HepG2 (cell line): ENCODE results near the gene BMERB1. TPM values are rescaled to one million over a fixed set of nuclear protein-coding genes. Genes with fewer than 3 reads are reported as not detected.

Source experiments
- ATAC-seq: fragments of 200-7000 bp; cut with Tn5 transposase; 3 replicates; pipeline ENCODE4 v1.9.1; 2020; ENCODE audit warnings: mild to moderate bottlenecking, moderate library complexity
- BruUV-seq: library from RNA; stranded (reverse); fragments of 400-500 nt; replicated peaks from 2 replicates; lab custom pipeline; 2021; lab: Mats Ljungman, UMichigan
- CTCF ChIA-PET: fragments of 300-600 bp; formaldehyde crosslinking; extraction: SDS; loops from one replicate; lab custom pipeline; 2021; ENCODE audit warnings: low total read pairs, inconsistent platforms, low intra/inter-chr PET ratio; lab: Yijun Ruan, JAX
- POLR2A ChIA-PET: fragments of 350-600 bp; sonication (Branson Sonifier 250); formaldehyde crosslinking; loops from one replicate; lab custom pipeline; 2020; ENCODE audit warnings: antibody characterized with exemption, inconsistent platforms; lab: Yijun Ruan, JAX
- DNase-seq: peaks from one replicate; pipeline ENCODE4 v3.0.0-alpha.2; 2015; ENCODE audit warnings: low spot score
- FAIRE-seq: peaks from 3 replicates; lab custom pipeline; 2011; peaks lifted over from hg19 to GRCh38; lab: Jason Lieb, UNC
- H2AFZ ChIP-seq: one replicate; pipeline ENCODE4 v1.6.1; 2011; ENCODE audit warnings: low read length, inconsistent platforms
- H3K27ac ChIP-seq: fragments of 300-600 bp; 3 replicates; pipeline ENCODE4 v1.8.0; 2011; ENCODE audit warnings: mixed run types, mild to moderate bottlenecking, mixed read lengths, low read length, inconsistent platforms; ENCODE audit not compliant: insufficient read depth; ENCODE audit errors: extremely low read length
- H3K27me3 ChIP-seq, 2 experiments: fragments of 200-600 bp in 1 of 2; 2 replicates in 1 of 2; 3 replicates in 1 of 2; pipeline versions ENCODE4 v1.6.0 to v1.8.0; 2011; ENCODE audit warnings: low read length in 2 of 2, mild to moderate bottlenecking in 2 of 2, moderate library complexity in 2 of 2, inconsistent platforms in 1 of 2; ENCODE audit not compliant: insufficient read depth in 2 of 2, control insufficient read depth in 1 of 2
- H3K36me3 ChIP-seq, 2 experiments: fragments of 200-600 bp in 1 of 2; replicated peaks in 1 of 2; 2 replicates in 1 of 2; 3 replicates in 1 of 2; pipeline versions ENCODE4 v1.5.1 to v1.8.0; 2011; ENCODE audit warnings: low read length in 2 of 2, inconsistent platforms in 1 of 2; ENCODE audit not compliant: insufficient read depth in 2 of 2, control insufficient read depth in 1 of 2
- H3K4me1 ChIP-seq: 2 replicates; pipeline ENCODE4 v1.5.1; 2012; ENCODE audit warnings: low read length, inconsistent platforms; ENCODE audit not compliant: insufficient read depth
- H3K4me2 ChIP-seq: 2 replicates; pipeline ENCODE4 v1.6.0; 2011; ENCODE audit warnings: low read depth, low read length, inconsistent platforms
- H3K4me3 ChIP-seq, 3 experiments: fragments of 200-600 bp in 1 of 3; sonication (generic), shearing (Covaris generic) in 1 of 3; replicated peaks in 1 of 3; 2 replicates each; pipeline ENCODE4 v1.5.1; 2011 to 2016; ENCODE audit warnings: low read length in 3 of 3, inconsistent platforms in 2 of 3, low read depth in 2 of 3, mild to moderate bottlenecking in 2 of 3, control low read depth in 1 of 3, mixed read lengths in 1 of 3; ENCODE audit not compliant: insufficient read depth in 1 of 3
- H3K79me2 ChIP-seq: one replicate; pipeline ENCODE4 v1.6.1; 2011; ENCODE audit warnings: low read length, inconsistent platforms; ENCODE audit not compliant: insufficient read depth
- H3K9ac ChIP-seq: 2 replicates; pipeline ENCODE4 v1.6.0; 2011; ENCODE audit warnings: mild to moderate bottlenecking, low read depth, low read length, inconsistent platforms; ENCODE audit not compliant: insufficient read depth
- H3K9me3 ChIP-seq: 2 replicates; pipeline ENCODE4 v1.5.1; 2012; ENCODE audit warnings: mild to moderate bottlenecking, low read length
- H4K20me1 ChIP-seq: 2 replicates; pipeline ENCODE4 v1.6.0; 2011; ENCODE audit warnings: inconsistent platforms, mild to moderate bottlenecking, low read length, moderate library complexity; ENCODE audit not compliant: insufficient read depth
- GLI4 ChIP-seq: sonication (generic); formaldehyde crosslinking; IDR thresholded peaks from 2 replicates; pipeline ENCODE4 v1.5.1; 2020; ENCODE audit warnings: missing genetic modification reagents, mild to moderate bottlenecking, moderate library complexity, borderline replicate concordance
- NFYB ChIP-seq: sonication (generic); formaldehyde crosslinking; IDR thresholded peaks from 2 replicates; pipeline ENCODE4 v1.4.0; 2020; ENCODE audit warnings: missing genetic modification reagents
- SRY ChIP-seq: sonication (generic); formaldehyde crosslinking; IDR thresholded peaks from 2 replicates; pipeline ENCODE4 v1.8.0; 2022; ENCODE audit warnings: mild to moderate bottlenecking, missing genetic modification reagents
- ZNF225 ChIP-seq: sonication (generic); formaldehyde crosslinking; IDR thresholded peaks from 2 replicates; pipeline ENCODE4 v1.4.0; 2020; ENCODE audit warnings: mild to moderate bottlenecking, missing genetic modification reagents
- ZNF543 ChIP-seq: sonication (generic); formaldehyde crosslinking; IDR thresholded peaks from 2 replicates; pipeline ENCODE4 v1.4.0; 2020; ENCODE audit warnings: mild to moderate bottlenecking, missing genetic modification reagents
- ZNF546 ChIP-seq: sonication (generic); formaldehyde crosslinking; conservative IDR thresholded peaks from 2 replicates; pipeline ENCODE4 v1.8.1; 2023; ENCODE audit warnings: mild to moderate bottlenecking, missing genetic modification reagents
- ZNF572 ChIP-seq: sonication (generic); formaldehyde crosslinking; IDR thresholded peaks from 2 replicates; pipeline ENCODE4 v1.5.1; 2020; ENCODE audit warnings: mild to moderate bottlenecking, missing genetic modification reagents
- ZNF652 ChIP-seq: IDR thresholded peaks from 2 replicates; pipeline ENCODE4 v1.6.1; 2016; ENCODE audit warnings: low read depth, borderline replicate concordance
- ZNF691 ChIP-seq: sonication (generic); formaldehyde crosslinking; IDR thresholded peaks from 2 replicates; pipeline ENCODE4 v1.4.0; 2020; ENCODE audit warnings: missing genetic modification reagents, low read depth, mild to moderate bottlenecking, borderline replicate concordance
- WGBS: methylation state at CpG from one replicate; pipeline ENCODE4 v1.1.6; 2017; ENCODE audit warnings: low lambda C conversion rate; 5-methylcytosine and 5-hydroxymethylcytosine counted together
- in situ Hi-C: cut with HindIII; loops from 2 replicates; pipeline ENCODE4 v1.10.0; 2017; ENCODE audit warnings: low pct_unique_long_range_greater_than_20kb; ENCODE audit not compliant: extremely low pct_ligation_motif_present
- intact Hi-C: fragments of 100-400 bp; cut with micrococcal nuclease; formaldehyde crosslinking; loops from one replicate; pipeline ENCODE4 v1.10.0; 2022; ENCODE audit not compliant: unreplicated experiment
- polyA plus RNA-seq, 8 experiments: library from polyadenylated mRNA; depleted of rRNA in 3 of 8; stranded (reverse) in 7 of 8; unstranded in 1 of 8; fragments of >200 nt; fragmentation: Illumina TruSeq in 4 of 8; extraction: Trizol in 4 of 8; gene quantifications; 2 replicates each; pipeline versions ENCODE4 v1.2.1 to v1.2.3, GENCODE V29; 2011 to 2016; ENCODE audit warnings: low read depth in 4 of 8, missing spikeins in 1 of 8, mixed read lengths in 1 of 8; ENCODE audit not compliant: insufficient read depth in 1 of 8
- total RNA-seq, 5 experiments: library from RNA; depleted of rRNA; stranded (reverse); fragments of >200 nt; fragmentation: Illumina TruSeq; extraction: Trizol; gene quantifications; 2 replicates each; pipeline ENCODE4 v1.2.3, GENCODE V29; 2016; ENCODE audit warnings: low read depth in 1 of 5
- TF ChIP-seq, protein P1 (sequence below): sonication (generic); formaldehyde crosslinking; conservative IDR thresholded peaks from 2 replicates; pipeline ENCODE4 v1.8.0; 2022; ENCODE audit warnings: missing genetic modification reagents

Gene BMERB1
- total and polyA plus RNA-seq, 2 of the 13 experiments (the other 11 are each of a cell fraction or from before 2014, with no cell fraction given): 1.4 TPM

DNA sequence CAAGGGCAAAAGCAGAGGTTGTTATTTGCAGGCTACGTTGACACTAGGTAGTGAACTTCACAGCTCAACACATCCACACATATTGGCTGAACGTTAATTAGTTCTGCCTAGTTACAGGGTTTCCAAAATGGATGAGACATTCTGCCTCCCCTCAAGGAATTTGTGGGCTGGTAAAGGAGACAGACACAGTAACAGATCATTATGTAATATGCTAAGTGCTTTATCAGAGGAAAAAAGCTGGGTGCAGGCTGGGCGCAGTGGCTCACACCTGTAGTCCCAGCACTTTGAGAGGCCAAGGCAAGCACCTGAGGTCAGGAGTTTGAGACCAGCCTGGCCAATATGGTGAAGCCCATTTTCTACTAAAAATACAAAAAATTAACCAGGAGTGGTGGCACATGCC, 26.2 kb downstream of the BMERB1 start:
- Histone ChIP-seq H3K9me3 (no peaks in the 10 kb centered on the region), H3K36me3 (no peaks in the 10 kb centered on the region), H4K20me1 (no peaks in the 10 kb centered on the region), H3K27ac (no peak overlapping the region), H3K4me3 (no peak overlapping the region), H3K4me1 (peaks cover 21% of the 10 kb centered on the region), H2AFZ (no peak overlapping the region), H3K27me3 (no peaks in the 10 kb centered on the region), H3K9ac (no peak overlapping the region), H3K4me2 (no peak overlapping the region), H3K79me2 (no peaks in the 10 kb centered on the region)
- WGBS: 54% methylated on average over 3 of the region's 3 CpGs
- no peak for ATAC-seq
- in situ Hi-C loops (no loop called here), intact Hi-C loops (no loop called here)
- TF ChIP-seq ZNF572 (no peak), GLI4 (CRISPR knock-in tag) (no peak), ZNF652 (CRISPR knock-in tag) (no peak), SRY (CRISPR knock-in tag) (no peak), NFYB (CRISPR knock-in tag) (no peak), ZNF543 (CRISPR knock-in tag) (no peak), ZNF225 (CRISPR knock-in tag) (no peak), ZNF546 (no peak), ZNF691 (no peak)
- TF ChIP-seq, protein P1, sequence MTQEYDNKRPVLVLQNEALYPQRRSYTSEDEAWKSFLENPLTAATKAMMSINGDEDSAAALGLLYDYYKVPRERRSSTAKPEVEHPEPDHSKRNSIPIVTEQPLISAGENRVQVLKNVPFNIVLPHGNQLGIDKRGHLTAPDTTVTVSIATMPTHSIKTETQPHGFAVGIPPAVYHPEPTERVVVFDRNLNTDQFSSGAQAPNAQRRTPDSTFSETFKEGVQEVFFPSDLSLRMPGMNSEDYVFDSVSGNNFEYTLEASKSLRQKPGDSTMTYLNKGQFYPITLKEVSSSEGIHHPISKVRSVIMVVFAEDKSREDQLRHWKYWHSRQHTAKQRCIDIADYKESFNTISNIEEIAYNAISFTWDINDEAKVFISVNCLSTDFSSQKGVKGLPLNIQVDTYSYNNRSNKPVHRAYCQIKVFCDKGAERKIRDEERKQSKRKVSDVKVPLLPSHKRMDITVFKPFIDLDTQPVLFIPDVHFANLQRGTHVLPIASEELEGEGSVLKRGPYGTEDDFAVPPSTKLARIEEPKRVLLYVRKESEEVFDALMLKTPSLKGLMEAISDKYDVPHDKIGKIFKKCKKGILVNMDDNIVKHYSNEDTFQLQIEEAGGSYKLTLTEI: no peak
- no peak for FAIRE-seq
- BruUV-seq: no TSS peak
- POLR2A ChIA-PET: no interaction called here
- CTCF ChIA-PET: no interaction called here
- DNase-seq: no peak
